ENCODE data around the gene SGF29. TPM values are rescaled to one million over a fixed set of nuclear protein-coding genes. Genes with fewer than 3 reads are reported as not detected.
"Not testable (repeated sequence)": the region's sequence is repeated elsewhere in the genome, so short reads cannot be mapped to it uniquely, and the experiment has no call there.

The SGF29 gene
- total RNA-seq, 1 donor from 2014 or later: 14.0 TPM

DNA sequence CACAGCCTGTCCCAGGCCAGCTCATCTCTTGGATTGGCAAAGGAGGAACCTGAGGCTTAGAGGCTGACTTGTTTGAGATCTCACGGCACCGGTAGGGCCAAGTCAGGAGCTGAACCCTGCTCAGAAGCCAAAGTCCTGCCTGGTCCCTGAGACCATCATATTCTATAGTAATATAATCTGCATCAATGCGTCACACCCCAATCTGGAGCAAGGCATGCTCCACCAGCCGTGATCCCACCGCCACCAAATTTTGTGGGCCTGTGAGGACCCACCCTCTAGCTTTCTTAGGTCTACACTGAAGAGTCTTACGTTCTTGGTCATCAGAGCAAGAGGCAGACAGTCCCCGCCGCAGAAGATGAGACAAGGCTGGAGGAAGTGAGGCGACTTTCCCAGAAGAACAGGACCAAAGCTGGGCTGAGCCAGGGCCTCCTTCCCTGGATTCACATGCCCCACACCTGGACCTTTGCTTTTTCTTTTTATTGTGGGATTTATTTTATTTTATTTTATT, 53.5 kb downstream of the SGF29 start:
- intact Hi-C loops (cut with DNase I): no loop called here
- DNase-seq (ENCODE audit: low spot score): no peak

DNA sequence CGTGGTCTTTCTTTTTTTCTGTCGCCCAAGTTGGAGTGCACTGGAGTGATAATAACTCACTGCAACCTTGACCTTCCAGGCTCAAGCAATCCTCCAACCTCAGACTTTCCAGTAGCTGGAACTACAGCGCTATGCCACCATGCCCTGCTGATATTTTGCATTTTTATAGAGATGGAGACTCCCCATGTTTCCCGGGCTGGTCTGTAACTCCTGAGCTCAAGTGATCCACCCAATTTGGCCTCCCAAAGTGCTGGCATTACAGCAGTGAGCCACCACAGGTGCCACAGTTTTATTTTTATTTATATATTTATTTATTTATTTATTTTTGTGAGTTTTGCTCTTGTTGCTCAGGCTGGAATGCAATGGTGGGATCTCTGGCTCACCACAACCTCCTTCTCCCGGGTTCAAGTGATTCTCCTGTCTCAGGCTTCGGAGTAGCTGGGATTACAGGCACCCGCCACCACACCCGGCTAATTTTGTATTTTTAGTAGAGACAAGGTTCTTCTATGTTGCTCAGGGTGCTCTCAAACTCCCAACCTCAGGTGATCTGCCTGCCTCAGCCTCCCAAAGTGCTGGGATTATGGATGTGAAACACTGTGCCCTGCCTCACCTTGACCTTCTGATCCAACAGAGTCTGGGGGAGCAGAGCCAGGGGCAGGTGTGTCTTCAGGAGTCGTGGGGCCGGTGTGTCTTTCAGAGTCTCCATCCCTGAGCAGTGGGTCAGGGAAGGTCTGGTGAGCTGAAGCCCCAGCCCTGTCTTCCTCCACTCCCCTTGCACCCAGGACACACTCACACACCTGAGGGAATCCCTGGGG, 54.2 kb downstream of the SGF29 start:
- intact Hi-C loops (cut with DNase I); DNase-seq (ENCODE audit: low spot score): not testable (repeated sequence)

DNA sequence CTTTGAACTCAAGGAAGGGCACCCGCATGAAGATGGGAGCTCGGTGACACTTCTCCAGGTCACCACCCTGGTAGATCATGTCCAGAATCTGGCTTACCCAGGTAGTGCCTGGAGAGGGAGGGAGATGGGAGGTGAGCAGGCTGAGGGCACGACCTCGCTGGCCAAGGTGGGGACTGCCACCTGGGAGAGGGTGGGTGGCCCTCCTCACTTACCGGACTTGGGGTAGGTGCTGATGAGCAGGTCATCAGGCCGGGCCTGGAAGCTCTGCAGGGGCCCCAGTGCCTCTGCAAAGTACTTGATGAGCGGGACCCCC, 54.7 kb downstream of the SGF29 start:
- DNase-seq (ENCODE audit: low spot score); intact Hi-C loops (cut with DNase I): not testable (repeated sequence)

DNA sequence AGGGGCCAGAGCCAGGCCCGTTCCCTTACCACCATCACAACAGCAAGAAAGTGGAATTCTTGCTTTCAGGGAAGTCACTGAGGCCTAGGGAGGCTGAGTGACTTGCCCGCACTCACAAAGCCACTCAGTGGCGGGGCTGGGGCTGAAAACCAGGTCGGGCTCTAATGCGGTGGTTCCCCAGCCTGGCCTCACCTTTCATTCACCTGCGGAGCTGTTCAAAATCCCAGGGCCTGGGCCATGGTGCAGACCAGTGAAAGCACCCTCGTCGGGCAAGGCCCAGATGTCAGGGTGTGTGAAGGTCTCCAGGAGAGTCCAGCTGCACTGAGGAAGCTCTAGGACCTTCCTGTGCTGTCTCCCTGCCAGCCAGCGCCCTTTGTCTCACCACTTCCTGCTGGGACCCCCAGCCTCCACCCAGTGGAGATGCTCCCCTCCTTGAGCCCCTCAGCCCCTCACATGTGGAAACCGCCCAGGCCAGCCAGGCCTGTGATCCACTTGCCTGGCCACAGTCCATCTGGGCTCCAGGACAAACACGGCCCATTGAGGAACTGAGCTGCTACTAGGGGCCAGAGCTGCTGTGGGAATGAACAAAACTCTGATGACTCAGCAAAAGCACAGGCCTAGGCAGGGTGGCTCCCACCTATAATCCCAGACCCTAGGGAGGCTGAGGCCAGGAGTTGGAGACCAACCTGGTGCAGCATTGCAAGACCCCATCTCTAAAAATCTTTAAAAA, 55.3 kb downstream of the SGF29 start:
- intact Hi-C loops (cut with DNase I); DNase-seq (ENCODE audit: low spot score): not testable (repeated sequence)

DNA sequence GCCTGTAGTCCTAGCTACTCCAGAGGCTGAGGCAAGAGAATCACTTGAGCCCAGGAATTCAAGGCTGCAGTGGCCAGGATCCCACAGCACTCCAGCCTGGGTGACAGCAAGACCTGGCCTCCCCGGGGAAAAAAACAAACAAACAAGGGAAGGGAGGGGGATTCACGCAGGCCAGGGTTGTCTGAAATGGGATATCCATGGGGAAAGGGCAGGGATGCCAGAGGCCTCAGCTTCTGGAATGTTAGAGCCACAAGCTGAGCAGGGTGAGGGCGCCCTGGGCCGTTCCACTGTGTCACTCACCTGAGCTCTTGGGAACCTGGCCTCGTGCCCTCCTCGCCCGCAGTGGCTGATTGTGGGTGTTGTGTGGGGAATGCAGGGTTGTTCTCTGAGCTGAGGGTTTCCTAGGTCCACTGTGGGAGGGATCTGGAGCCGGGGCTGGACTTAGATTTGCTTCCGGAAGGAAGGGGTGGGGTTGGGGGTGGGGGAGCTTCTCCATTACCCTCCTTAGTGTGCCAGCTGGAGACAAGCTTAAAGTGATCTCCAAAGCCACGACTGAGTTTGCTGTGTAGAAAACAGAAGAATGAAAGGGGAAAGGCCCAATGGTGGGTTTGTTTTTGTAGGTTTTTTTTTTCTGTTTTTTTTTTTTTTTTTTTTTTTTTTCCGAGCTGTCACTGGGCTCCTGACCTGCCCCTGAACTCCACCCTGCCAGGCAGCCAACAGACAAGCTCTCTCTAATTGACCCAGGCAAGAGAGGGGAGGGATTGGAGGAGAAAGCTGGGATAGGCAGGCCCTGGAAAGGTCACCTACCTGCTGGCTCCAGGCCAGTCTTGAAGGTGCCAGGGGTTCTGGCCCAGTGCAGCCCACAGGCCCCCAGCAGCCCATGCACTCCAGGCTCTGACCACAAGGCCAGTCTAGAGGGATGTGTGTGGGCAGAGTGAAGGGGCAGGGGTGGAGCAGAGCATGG, 56.2 kb downstream of the SGF29 start, which contains the start of gene SULT1A1:
SULT1A1 (minus strand) TSS at position 414 of the 964 bp plus-strand sequence. CDS start 1,189 bp downstream, outside the sequence.
- intact Hi-C loops (cut with DNase I): loop anchor here (10.0 kb wide), 1 partner anchor 55 kb away; the partner anchor contains the start of gene SGF29
- DNase-seq (ENCODE audit: low spot score): peak; percentile 83

DNA sequence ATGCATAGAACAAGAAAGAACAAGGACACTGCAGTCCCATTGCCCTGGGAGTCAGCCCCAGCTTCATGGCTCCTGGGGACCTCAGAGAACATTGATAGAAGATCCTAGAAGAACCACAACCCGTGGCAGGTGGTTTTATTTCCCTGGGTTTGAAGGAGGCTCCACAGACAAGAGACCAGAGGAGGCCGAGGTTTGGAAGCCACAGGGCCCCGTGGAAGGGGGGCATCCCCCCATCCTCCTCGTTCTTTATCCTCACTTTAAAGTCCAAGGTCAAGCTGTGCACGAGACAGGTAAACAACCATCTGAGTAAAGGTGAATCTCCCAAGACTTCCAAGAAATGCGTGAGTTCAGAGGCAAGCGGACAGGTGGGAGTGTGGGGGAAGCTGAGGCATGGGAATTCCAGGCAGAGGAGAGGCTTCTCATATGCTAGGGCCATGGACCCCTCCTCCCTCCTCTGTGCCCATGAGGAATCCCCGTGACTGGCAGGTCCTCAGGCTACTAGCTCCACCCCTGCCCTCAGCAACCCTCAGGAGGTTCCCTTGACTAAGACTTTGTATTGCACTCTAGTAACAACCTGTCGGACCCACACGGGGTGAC, 57.0 kb downstream of the SGF29 start:
- intact Hi-C loops (cut with DNase I): loop anchor here (10.0 kb wide), 1 partner anchor 56 kb away; the partner anchor contains the start of gene SGF29
- no peak for DNase-seq (ENCODE audit: low spot score)

DNA sequence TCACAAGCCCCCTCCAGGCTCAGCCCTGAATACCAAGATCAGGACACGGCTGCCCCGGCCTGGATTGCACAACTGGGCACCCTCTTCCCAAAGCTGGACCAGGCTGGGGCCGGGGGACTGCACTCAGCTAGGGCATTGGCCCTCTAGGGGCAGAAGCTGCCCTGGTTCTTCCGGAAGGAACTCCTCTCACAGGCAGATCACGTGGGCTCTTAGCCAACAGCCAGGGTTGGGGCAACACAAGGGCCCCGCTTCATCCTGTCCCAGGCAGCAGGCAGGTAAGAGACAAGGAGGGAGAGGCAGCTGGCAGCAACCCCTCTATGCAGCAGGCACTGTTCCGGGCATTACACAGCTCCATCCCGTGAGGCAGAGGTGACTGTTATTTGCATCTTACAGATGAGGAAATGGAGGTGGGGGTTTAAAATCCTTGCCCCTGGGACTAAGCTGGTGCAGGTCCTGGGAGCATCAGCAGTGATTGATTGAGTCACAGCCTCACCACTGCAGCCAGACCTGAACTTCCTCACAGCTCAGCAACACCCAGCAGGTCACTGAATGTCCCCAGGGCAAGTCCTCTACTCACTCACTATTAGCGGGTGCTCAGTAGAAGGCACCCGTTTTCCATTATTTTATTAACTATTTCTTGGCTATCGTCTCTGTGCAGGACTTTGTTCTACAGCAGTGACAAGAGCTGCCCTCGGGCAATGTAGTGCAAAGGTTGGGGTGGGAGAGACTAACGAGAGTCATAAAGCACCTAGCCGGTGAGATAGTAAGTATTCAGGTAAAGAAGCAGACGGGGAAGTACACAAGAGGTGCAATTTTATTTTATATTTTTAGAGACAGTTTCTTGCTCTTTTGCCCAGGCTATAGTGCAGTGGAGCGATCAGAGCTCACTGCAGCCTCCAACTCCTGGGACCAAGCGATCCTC, 58.9 kb downstream of the SGF29 start:
- intact Hi-C loops (cut with DNase I): loop anchor here (10.0 kb wide), 1 partner anchor 58 kb away; the partner anchor contains the start of gene SGF29
- DNase-seq (ENCODE audit: low spot score): not testable (repeated sequence)

DNA sequence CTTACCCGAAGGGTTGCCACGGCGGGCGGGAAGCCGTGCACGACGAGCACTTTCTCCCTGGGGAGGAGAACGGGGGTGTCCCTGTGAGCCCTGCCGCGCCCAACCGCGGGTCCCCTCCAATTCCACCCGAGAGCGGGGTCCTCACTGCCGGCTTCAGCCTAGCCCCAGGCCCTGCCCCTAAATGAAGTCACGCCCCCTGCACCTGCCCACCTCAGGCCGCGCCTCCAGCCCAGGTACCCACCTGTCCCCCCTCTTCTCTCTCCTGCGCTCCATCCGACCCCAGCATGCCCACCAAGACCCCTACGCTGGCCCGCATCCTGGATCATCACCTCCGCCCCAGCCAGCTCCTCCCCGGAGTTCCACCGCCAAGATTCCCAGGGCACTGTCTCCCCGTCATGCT, 60.2 kb downstream of the SGF29 start:
- intact Hi-C loops (cut with DNase I): loop anchor here (10.0 kb wide), 1 partner anchor 59 kb away; the partner anchor contains the start of gene SGF29
- DNase-seq (ENCODE audit: low spot score): not testable (repeated sequence)

DNA sequence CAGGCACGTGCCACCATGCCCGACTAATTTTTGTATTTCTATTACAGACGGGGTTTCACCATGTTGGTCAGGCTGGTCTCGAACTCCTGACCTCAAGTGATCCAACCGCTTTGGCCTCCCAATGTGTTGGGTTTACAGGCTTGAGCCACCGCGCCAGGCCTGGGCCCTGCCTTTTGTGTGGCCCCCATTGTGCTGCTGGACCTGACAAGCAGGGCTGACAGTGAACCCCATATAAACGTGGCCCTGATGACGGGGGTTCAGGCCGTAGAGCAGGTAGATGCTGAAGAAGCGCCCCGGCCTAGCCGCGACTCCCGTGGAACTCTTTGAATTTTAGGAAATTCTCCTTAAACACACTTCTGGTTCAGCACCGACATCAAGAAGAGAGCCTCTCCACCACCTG, 60.8 kb downstream of the SGF29 start:
- intact Hi-C loops (cut with DNase I): loop anchor here (10.0 kb wide), 1 partner anchor 60 kb away; the partner anchor contains the start of gene SGF29
- DNase-seq (ENCODE audit: low spot score): not testable (repeated sequence)

DNA sequence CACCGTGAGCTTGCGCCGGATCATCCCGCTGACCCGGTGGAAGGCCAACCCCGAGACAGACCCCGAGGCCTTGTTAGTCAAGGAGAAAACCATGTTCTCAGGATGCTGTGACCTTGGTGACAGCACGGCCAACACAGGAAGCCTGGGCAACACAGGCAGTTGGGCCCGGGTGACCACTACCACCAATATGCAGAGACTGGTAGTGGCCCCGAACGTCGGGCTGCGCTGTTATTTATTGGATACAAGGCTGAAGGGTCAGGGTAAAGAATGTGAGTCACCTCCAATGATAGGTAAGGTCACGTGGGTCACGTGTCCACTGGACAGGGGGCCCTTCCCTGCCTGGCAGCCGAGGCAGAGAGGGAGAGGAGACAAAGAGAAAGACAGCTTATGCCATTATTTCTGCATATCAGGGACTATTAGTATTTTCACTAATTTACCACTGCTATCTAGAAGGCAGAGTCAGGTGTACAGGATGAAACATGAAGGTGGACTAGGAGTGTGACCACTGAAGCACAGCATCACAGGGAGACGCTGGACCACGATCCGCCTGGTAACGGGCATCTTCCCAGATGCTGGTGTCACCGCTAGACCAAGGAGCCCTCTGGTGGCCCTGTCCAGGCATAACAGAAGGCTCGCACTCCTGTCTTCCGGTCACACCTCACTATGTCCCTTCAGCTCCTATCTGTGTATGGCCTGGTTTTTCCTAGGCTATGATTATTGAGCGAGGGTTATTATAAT, 61.9 kb downstream of the SGF29 start:
- intact Hi-C loops (cut with DNase I): loop anchor here (5.0 to 10.0 kb wide), 2 partner anchors 61 to 123 kb away; partner anchors contain the start of genes APOBR, CLN3 and SGF29
- not testable (repeated sequence) for DNase-seq (ENCODE audit: low spot score)

DNA sequence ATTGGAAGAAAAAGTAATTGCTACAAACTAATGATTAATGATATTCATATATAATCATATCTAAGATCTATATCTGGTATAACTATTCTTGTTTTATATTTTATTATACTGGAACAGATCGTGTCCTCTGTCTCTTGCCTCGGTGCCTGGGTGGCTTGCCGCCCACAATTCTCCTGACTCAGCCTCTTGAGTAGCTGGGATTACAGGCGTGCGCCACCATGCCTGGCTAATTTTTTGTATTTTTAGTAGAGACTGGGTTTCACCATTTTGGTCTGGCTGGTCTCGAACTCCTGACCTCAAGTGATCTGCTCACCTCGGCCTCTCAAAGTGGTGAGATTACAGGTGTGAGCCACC, 62.5 kb downstream of the SGF29 start:
- DNase-seq (ENCODE audit: low spot score): not testable (repeated sequence)
- intact Hi-C loops (cut with DNase I): loop anchor here (5.0 to 10.0 kb wide), 2 partner anchors 61 to 124 kb away; partner anchors contain the start of genes APOBR, CLN3 and SGF29

DNA sequence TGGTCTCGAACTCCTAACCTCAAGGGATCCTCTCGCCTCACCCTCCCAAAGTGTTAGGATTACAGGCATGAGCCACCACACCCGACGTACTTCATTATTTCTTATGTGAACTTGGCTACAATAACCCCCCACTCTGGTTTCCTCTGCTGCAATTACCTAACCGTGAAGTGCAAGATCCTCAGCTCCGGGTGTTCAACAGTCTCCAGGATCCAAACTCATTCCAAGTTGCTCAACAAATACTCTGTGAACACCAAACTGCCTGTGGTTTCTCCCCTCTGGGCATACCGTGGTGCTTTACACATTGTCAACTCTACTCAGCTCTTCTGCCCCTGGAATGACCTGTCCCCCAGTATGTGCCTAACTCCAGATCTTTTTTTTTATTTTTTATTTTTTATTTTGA, 62.9 kb downstream of the SGF29 start:
- intact Hi-C loops (cut with DNase I): loop anchor here (5.0 to 10.0 kb wide), 2 partner anchors 62 to 124 kb away; partner anchors contain the start of genes APOBR, CLN3 and SGF29
- DNase-seq (ENCODE audit: low spot score): no peak

DNA sequence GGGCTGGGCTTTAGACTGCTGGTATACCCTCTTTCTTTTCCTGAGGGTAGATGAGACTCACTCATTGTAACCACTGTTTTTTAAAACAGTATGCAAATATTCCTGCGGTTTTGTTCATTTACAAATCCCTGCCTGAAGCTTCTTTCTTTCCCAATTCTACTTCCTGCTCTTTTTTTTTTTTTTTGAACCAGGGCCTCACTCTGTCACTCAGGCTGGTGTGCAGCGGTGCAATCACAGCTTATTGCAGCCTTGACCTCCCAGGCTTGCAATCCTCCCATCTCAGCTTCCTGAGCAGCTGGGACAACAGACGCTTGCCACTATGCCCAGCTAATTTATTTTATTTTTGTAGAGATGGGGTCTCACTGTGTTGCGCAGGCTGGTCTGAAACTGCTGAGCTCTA, 64.2 kb downstream of the SGF29 start:
- intact Hi-C loops (cut with DNase I): loop anchor here (5.0 to 10.0 kb wide), 2 partner anchors 63 to 126 kb away; partner anchors contain the start of genes APOBR, CLN3 and SGF29
- DNase-seq (ENCODE audit: low spot score): no peak

DNA sequence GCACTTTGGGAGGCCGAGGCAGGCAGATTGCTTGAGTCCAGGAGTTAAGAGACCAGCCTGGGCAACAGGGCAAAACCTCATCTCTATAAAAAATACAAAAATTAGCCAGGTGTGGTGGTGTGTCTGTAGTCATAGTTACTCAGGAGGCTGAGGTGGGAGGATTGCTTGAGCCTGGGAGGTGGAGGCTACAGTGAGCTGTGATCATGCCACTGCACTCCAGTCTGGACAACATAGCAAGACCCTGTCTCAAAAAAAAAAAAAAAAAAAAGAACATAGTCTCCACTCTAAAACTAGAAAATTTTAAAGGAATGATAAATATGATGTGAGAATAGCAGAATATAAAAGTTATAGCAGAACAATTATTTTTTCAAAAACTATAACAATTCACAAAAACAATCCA, 66.6 kb downstream of the SGF29 start:
- DNase-seq (ENCODE audit: low spot score); intact Hi-C loops (cut with DNase I): not testable (repeated sequence)

DNA sequence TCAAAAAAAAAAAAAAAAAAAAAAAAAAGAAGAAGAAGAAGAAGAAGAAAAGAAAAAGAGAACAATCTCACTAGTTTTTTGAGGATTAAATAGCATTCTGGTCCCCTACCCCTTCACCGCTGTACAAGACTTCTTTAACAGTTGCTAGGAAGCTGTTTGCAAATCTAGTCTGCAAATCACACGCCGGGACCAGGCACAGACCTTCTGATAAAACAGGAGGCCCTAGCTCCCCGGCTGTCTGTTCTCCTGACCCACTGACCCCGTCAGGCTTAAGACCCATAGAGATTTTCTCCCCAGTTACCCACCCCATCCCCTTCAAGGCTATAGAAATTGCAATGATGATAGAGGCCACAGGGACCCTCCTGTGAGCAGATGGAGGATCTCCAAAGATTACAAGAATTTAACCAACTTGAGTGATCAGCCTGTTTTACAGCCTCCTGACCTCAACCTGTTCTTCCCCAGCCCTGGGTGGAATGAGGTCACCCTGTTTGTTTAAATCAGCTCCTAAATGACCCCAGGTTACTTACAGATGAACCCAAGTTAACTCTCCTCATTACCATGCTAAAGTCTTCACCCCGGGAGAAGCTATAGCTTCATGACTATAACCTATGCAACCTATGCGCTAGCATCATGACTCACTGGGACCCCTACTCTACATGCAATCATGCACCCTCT, 67.9 kb downstream of the SGF29 start:
- no peak for DNase-seq (ENCODE audit: low spot score)
- intact Hi-C loops (cut with DNase I): no loop called here

DNA sequence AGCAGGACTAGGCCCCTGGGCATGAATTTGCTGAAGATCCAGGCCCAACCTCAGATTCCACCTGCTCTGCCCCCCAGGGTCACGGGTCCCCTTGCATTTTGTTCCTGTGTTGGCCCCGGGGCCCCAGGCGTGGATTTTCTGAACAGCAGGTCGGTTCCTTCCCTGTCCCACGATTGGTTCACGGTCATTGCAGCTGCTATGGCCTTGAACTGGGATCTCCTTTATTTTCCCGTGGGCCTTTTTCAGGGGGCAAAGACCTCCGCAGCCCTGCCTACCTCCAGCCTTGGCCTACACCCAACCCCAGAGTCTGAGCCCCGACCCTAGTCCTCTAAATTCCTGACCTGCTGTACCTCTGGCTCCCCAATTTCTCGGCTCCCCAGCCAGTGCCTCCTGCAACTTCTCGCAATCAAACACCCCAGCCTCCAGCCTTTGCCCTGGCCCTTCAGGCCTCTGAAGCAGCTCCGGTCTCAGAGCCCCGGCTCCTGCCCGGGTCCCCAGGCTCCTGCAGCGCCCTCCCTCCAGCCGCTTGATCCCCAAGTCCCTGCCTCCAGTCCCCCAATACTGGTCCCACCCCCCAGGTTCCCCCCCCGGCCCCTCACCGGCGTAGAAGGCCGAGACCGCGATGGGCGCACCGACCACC, 68.9 kb downstream of the SGF29 start:
- intact Hi-C loops (cut with DNase I): not testable (repeated sequence)

More for the DNA sequence above, 68.9 kb downstream of the SGF29 start:
- DNase-seq (ENCODE audit: low spot score): not testable (repeated sequence)

Data from cardiac septum (tissue), 1 donor.